ENCODE data around the gene MT1E.
"Not testable (repeated sequence)": the region's sequence is repeated elsewhere in the genome, so short reads cannot be mapped to it uniquely, and the experiment has no call there.

Gene MT1E

DNA sequence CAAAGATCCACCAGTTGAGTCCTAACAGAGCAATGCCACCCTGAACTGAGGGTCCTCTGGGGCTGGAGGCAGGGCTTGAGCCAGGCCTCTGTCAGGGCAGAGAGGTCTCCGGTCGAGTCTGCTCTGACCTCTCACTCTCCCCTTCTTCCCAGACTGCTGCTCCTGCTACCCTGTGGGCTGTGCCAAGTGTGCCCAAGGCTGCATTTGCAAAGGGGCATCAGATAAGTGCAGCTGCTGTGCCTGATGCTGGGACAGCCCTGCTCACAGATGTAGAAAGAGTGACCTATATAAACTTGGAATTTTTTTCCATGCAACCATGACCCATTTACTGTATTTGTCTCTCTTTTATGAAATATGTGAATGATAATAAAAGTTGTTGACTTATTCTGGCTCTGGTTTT lies 23.7 kb downstream of the MT1E start:
- no peak for DNase-seq

DNA sequence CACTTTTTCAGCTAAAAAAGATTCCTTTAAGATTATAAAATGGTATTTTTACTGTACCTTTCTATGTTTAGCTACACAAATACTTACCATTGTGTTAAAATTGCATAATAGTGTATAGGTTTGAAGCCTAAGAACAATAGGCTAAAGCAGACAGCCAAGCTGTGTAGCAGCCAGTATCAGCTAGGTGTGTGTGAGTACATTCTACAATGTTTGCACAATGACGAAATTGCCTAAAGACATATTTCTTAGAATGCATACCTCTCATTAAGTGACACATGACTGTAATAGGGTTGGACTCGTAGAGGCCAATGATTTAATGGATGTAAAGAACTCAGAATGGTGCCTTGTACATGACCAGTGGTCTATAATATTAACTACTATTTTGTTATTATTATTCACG lies 24.2 kb downstream of the MT1E start:
- no peak for DNase-seq

DNA sequence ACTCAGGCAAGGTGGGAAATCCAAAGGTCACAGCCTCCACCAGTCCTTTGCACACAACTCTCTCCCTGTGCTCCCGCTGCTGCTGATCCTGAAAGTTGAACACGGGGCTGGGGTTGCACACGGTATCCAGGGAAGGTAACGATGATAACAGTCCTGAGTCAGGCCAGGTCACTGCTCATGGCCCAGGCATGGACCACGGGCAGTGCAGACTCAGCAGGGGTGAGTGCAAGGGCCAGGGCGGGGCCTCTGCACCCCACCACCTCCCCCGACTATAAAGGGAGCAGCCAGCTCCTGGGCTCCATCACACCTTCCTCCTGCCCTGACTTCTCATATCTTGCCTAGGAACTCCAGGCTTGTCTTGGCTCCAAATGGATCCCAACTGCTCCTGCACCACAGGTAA lies 26.0 kb downstream of the MT1E start, which contains the start of gene MT1B:
Gene MT1B, plus strand, starts transcription at position 301 of the 400 bp plus-strand sequence. Its CDS starts 68 bp downstream, at position 369.
- DNase-seq: no peak

DNA sequence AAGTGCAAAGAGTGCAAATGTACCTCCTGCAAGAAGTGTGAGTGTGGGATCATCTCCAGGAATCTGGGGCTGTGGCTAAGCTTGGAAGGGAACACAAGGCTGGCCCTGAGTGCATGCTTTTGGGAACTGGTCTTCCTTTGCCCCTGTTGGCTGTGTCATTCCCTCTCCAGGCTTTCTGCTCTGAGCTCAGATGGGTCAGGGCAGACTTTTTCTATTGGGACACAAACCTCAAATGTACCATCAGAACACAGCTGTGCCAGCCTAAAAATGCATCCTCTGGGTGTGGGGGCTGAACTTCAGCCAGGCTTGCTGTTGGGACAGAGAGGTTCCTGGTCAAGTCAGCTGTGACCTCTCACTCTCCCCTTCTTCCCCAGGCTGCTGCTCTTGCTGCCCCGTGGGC lies 27.0 kb downstream of the MT1E start:
- DNase-seq: no peak

DNA sequence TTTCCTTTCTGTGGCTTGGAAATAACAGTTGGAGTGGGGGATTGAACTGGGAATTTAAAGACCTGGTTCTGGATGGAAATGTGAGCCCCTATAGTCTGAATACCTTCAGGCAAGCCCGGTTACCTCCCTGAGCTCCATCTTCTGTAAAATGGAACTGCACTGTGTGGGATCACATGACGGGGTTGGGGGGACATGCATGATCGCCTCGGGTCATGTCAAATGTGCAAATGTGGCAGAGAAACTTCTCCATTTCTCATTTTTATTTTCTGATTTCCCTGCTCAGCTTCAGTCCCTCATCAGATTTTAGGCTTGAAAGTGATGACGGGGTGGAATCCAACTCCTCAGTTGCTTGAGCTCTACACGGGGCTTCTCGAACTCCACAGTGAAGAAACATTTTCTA lies 27.6 kb downstream of the MT1E start:
- no peak for DNase-seq

DNA sequence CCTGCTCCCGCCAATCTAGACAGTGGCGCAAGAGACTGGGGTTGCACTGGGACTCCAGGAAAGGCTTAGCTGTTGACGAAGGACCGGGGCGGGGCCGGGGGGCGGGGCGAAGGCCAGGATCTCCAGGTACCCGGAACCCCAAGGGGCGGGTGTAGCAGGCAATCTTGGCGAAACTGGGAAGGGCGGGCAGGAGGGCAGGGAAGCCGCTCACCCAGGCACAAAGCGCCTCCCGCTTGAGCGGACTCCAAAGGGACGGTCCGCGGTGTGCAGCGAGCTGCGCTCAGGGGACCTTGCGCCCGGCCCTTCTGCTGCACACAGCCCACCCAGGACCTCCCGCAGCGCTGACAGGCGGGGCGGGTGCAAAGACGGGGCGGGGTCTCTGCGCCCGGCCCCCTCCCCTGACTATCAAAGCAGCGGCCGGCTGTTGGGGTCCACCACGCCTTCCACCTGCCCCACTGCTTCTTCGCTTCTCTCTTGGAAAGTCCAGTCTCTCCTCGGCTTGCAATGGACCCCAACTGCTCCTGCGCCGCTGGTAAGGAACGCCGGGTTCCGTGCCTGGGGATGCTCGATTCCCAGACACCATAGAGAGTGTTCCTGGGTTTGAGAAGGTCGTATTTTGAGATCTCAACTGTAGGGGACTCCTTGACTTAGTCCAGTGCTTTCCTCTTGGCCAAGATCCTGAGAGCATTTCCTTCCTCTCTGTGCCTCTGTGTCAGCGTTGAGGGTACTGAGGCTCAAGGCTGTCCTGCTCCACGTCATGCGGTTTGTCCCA lies 32.2 kb downstream of the MT1E start, which contains the start of gene MT1F:
Gene MT1F, plus strand, starts transcription at position 405 of the 772 bp plus-strand sequence. Its CDS starts 100 bp downstream, at position 505.
- DNase-seq: no peak

DNA sequence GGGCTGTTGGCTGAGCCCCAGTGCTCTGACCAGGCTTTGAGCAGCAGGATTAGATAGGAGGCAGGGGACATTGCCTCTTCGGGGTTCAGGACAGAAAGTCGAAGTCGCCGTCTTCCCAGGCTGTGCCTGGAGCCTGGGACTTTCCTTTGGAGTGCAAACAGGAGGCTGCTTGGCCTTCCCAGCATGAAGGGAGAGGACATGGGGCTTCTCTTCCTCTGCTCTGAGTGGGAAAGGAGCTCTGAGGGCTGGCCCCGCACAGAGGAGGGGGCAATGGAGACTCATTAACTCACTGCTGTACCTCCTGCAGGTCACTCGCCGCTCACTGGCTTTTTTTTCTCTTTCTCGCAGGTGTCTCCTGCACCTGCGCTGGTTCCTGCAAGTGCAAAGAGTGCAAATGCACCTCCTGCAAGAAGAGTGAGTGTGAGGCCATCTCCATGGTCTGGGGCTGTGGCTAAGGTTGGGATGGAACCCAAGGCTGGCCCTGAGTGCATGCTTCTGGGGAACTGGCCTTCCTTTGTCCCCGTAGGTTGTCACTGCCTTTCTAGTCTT lies 32.8 kb downstream of the MT1E start:
- no peak for DNase-seq

DNA sequence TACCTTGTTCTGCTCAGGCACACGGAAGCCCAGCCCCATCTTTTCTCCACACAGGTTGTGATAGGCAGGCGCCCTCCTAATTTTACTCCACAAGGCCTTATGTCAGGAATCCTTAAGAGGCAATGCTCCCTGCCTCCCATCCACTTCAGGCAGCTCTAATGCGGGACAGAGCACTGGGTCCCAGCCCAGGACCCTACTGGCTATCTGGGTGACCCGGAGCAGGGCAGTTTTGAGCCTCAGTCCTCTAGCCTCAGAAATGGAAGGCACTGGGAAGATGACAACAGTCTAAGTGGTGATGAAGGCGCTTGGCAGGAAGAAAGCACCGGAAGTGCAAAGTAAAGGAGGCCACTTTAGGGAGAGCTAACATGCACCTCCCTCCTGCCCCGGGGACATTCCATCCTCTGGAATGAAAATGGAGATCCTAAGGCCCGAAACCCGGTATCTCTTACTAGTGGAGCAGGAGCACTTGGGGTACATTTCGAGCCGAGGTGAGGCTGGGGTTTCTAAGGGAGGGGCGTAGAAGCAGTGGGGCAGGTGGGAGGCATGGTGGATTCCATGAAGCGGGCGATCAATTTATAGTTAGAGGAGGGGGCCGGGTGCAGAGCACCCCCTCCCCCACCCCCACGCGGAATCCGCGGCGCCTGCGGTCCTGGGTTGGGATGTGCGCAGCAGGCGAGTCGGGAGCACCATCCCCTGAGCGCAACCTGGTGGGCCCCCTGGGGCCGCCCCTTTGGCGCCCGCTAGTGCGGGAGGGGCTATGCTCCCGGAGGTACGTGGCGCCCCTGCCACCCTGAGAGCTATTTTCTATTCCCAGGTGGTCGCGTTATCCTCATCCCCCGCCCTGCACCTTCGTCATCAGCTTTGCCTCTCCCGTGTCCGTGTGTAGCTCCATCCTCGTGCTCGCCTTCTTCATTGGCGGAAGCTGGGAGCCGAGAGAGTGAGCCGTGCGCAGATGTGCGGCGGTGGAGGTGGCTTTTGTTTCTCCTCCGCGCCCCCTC lies 37.1 kb downstream of the MT1E start:
- DNase-seq: no peak

DNA sequence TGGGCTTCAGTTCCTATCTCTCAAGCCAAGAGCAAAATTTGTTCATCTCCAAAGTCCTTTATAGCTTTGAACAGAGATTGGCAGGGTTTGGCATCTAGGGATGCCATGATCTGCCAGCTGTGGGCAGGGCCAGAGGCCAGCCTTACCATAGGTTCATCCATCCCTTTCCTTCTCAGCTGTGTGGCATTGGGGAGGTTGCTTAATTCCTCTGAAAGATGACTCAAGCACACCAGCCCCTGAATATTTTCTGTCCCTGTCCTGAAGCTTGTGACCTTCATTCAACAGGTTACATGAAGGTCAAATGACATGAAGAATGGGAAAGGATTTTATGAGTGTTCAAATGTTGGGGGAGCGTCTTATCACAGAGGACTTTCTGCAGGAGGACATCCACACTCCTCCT lies 38.9 kb downstream of the MT1E start:
- DNase-seq: no peak

DNA sequence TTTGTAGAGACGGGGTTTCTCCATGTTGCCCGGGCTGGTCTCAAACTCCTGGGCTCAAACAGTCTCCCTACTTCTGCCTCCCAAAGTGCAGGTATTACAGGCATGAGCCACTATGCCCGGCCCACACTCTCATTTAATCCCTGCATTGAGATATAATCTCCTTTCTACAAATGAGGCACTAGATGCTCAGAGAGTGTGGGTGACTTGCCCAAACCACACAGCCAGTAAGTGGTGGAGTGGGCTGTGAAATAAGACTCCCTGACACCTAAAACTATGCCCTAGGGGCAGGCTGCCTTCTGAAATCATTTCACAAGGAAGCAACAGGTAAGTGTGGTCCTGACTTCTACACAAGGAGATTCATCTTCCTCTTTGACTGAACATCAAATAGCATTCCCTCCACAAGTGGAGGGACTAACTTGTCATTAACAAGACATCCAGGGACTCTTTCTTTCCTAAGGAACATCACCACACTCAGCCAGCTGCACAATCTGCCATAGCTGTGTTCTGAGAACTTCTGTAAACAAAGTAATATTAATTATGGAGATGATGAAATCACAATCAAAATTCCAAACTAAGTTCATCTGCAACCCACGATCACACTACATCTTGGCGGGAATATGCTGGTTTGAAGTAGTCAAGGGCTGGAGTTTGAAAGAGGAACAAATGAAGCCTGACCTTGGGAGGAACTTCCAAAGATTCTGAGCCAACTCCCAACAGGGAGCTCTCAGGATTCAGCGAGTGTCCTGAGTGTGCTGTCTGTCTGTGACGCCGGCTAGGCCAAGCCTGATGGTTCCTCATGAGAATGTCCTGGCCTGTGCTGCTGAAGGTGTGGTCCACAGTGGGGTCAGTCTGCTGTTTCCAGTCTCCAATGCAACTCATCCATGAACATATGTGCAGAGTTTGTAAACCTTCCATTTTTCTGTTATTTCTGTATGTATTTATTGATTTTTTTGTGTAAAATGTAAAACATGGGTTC lies 40.0 kb downstream of the MT1E start:
- not testable (repeated sequence) for DNase-seq

DNA sequence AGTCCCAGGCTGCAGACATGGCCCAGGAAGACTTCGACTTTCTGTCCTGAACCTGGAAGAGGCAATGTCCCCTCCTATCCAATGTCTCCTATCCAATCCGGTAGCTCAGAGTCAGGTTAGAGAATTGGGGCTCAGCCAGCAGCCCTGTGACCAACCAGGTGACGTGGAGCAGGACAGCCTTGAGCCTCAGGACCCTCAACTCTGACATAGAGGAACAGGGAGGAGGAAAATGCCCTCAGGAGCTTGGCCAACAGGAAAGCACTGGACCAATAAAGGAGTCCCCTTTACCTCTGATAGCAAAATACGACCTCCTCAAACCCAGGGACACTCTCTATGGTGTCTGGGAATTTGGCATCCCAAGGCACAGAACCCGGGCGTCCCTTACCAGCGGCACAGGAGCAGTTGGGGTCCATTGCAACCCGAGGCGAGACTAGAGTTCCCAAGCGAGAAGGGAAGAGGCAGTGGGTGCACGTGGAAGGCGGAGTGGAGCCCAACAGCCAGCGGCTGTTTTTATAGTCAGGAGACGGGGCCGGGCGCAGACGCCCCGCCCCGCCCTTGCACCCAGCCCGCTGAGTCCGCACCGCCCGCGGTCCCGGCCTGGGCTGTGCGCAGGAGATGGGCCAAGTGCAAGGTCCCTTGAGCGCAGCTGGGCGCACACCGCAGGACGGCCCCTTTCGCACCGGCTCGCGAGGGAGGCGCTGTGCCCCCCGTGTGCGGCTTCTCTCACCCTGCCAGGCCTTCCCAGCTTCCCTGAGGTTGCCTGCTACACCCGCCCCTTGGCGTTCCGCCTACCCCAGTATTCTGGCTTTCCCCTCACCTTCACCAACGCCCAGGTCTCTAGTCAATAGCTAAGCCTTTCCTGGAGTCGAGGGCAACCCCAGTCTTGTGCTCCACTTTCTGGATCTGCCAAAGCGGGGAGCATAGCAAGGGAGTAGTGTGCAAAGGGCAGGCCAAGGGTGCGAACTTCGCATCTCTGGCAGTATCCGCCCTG lies 42.3 kb downstream of the MT1E start, which contains the start of gene MT1G:
Gene MT1G, minus strand, starts transcription at position 485 of the 991 bp plus-strand sequence. Its CDS starts 72 bp downstream, at position 413.
- DNase-seq: no peak

DNA sequence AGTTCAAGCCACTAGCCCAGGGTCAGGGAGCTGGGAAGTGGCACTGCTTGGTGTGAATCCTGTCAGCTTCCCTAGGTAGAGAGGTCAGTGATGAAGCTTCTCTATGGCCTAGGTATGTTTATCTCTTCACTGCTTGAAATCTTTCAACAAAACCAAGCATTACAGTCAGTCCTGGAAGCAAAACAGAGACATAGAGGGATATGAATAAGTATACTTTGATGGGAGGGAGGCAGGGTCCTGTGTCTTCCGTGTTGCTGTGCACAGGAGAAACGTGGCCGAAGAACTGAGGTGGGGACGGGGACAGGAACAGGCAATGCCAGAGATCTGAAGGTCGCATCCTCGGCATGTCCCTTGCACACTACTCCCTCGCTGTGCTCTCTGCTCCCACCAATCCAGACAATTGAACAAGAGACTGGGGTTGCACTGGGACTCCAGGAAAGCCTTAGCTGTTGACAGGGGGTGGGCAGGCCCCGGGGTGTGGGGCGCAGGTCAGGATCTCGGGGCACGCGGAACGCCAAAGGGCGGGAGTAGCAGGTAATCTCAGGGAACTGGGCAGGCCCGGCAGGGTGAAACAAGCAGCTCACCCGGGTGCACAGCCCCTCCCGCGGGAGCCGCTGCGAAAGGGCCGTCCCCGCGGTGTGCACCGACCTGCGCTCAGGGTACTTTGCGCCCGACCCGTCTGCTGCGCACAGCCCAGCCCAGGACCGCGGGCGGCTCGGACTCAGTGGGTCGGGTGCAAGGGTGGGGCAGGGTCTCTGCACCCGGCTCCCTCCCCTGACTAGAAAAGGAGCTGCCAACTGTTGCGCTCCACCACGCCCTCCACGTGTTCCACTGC lies 43.6 kb downstream of the MT1E start, which contains the start of gene MT1H:
Gene MT1H, plus strand, starts transcription at position 810 of the 835 bp plus-strand sequence. CDS start 71 bp downstream, outside the sequence.
- no peak for DNase-seq

DNA sequence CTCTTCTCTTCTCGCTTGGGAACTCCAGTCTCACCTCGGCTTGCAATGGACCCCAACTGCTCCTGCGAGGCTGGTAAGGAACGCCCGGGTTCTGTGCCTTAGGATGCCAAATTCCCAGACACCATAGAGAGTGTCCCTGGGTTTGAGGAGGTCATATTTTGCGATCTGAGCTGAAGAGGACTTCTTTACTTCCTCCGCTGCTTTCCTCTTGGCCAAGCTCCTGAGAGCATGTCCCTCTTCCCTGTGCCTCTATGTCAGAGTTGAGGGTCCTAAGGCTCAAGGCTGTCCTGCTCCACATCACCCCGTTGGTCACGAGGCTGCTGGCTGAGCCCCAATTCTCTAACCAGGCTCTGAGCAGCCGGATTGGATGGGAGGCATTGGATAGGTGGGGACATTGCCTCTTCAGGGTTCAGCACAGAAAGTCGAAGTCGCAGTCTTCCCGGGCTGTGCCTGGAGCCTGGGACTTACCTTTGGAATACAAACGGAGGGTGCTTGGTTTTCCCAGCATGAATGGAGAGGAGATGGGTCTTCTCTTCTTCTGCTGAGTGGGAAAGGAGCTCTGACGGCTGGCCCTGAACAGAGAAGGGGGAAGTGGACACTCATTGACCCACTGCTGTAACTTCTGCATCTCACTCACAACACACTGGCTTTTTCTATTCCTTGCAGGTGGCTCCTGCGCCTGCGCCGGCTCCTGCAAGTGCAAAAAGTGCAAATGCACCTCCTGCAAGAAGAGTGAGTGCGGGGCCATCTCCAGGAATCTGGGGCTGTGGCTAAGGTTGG lies 44.4 kb downstream of the MT1E start:
- no peak for DNase-seq

DNA sequence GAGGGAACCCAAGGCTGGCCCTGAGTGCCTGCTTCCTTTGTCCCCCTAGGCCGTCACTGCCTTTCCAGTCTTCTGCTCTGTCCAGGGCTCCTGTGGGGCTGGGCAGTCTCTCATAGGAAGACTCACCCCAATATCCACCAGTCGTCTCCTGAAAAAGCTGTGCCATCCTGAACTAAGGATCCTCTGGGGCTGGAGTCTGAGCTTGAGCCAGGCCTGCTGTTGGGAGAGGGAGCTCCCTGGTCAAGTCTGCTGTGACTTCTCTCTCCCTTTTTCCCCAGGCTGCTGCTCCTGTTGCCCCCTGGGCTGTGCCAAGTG lies 45.0 kb downstream of the MT1E start:
- DNase-seq: no peak

DNA sequence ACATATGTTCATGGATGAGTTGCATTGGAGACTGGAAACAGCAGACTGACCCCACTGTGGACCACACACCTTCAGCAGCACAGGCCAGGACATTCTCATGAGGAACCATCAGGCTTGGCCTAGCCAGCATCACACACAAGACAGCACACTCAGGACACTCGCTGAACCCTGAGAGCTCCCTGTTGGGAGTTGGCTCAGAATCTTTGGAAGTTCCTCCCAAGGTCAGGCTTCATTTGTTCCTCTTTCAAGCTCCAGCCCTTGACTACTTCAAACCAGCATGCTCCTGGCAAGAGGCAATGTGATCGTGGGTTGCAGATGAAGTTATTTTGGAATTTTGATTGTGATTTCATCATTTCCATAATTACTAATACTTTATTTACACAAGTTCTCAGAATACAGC lies 46.1 kb downstream of the MT1E start:
- DNase-seq: not testable (repeated sequence)

DNA sequence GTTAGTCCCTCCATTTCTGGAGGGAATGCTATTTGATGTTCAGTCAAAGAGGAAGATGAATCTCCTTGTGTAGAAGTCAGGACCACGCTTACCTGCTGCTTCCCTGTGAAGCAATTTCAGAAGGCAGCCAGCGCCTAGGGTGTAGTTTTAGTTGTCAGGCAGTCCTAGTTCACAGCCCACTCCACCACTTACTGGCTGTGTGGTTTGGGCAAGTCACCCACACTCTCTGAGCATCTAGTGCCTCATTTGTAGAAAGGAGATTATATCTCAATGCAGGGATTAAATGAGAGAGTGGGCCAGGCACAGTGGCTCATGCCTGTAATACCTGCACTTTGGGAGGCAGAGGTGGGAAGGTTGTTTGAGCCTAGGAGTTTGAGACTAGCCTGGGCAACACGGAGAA lies 46.6 kb downstream of the MT1E start:
- DNase-seq: not testable (repeated sequence)

DNA sequence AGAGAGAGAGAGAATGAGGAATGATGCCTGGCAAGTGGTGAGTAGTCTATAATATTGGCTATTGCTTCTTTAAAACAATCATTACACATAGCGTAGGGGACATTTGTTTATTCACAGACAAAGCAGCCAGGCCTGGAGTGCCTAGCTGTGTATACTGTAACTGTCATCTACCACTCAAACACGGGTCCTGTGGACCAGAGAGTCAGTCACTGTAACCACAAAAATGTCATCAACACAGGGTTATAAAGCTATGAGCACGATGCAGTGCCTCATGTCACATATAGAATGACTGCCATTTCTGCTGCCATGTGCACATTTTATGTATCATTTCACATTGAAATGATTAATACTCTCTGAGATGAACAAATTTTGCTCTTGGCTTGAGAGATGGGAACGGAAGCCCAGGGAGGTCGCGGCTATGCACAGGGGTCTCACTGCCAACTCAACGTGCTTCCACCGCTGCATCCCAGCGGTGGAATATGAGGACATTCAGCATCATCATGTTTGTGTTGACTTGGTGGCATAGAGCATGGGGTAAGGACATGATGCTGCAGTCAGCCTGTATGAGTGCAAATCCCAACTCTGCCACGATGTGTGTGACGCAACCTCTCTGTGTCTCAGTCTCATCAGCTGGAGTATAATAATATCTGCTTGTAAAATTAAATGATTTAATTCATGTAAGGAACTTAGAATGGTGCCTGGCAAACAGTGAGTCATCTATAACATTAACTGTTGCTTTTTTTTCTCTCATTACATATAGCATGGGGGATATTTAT lies 47.4 kb downstream of the MT1E start:
- no peak for DNase-seq

DNA sequence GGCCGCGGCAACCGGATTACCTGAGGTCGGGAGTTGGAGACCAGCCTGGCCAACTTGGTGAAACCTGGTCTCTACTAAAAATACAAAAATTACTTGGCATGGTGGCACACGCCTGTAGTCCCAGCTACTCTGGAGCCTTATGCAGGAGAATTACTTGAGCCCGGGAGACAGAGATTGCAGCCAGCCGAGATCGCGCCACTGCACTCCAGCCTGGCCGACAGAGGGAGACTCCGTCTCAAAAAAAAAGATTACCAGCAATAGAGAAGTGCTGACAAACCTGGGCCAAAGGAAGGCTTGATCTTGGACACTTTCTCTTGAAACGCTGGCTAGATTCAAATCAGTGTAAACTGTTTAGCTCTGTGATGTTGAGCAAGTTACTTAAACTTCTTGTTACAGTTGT lies 48.3 kb downstream of the MT1E start:
- no peak for DNase-seq

Data from NCI-H2081 treated with DMSO at 0.1 percent for 48 hours (cell line).